ENCODE measurements around the gene CTTNBP2NL. TPM values are rescaled to one million over a fixed set of nuclear protein-coding genes. Genes with fewer than 3 reads are reported as not detected.
A peak's percentile ranks its signal among the peaks of the same experiment; 100 is the strongest.

CTTNBP2NL gene
- total RNA-seq, 2 experiments from 2014 or later, result 0.84 to 1.2 TPM

DNA sequence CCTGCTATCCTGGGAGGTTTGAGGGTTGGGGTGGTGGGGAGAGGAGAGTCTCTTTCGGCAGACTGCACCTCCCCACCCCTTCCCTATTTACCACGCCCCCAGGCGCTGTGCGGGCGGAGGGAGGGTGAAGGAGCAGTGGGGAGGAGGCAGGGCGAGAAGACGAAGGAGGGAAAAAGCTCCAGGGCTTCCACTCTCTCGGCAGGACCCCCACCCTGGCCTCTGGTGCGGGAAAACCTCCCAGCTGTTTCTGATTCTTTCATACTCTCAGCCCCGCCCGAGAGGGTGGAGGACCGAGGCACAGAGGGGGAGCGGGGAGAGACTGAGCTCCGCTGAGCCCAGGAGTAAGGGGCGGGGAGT is 111.9 kb downstream of the CTTNBP2NL start:
- POLR2A ChIA-PET, result interaction anchor here (0.7 kb wide), 1 partner anchor 456 kb away, joined by 3 read pairs; no protein-coding TSS in a partner anchor
- Mint-ChIP-seq H3K36me3 (ENCODE audit: low read depth) (no peaks in the 10 kb centered on the region), H3K4me3 (peak overlapping the region; percentile 68), H3K27me3 (peaks cover 59% of the 10 kb centered on the region), H3K27ac (no peak overlapping the region), H3K9me3 (no peaks in the 10 kb centered on the region), H3K4me1 (peaks cover 5% of the 10 kb centered on the region)
- DNase-seq, result peak; percentile 23
- CTCF ChIA-PET, result no interaction called here

DNA sequence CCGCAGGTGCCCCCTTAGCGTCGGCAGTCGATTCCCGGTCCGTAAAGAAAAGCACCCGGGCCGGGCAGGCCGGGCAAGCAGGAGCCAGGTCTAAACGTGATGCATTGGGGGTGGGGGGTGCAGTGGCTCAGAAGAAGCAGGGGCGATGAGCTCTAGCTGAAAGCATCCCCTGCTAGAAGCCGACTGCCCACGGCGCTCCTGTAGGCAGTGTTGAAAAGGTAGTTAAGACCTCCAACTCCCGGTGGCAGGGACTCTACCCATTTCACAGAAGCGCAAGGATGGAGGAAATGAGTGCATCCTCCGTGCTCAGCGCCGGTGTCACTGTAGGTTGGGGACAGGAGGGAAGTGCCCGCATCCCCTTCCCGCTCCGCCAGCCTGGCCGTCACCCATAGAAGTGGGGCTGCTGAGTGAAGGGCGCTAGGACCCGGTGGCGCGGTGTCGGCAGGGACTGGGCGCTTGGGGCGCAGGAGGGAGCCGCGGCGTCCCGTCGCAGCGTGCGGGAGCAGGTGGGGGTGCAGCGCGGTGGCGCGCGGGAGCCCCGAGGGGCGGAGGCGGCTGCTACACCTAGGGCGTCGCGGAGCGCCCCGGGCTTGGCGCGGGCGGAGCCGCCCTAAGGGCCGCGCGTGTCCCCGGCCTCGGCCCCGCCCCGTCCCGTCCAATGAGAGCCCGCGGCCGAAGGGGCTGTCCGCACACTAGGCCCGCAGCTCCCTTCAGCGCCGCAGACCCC is 112.4 kb downstream of the CTTNBP2NL start, which contains the start of gene WNT2B:
Gene WNT2B, plus strand, starts transcription at position 688 of the 727 bp plus-strand sequence. CDS start 298 bp downstream, outside the sequence.
- peak; percentile 49 for DNase-seq
- Mint-ChIP-seq H3K9me3 (no peaks in the 10 kb centered on the region), H3K27ac (no peak within 1 kb of the TSS), H3K4me3 (peak within 1 kb of the TSS; percentile 68), H3K4me1 (peaks cover 5% of the 10 kb centered on the region), H3K27me3 (peaks cover 53% of the 10 kb centered on the region), H3K36me3 (ENCODE audit: low read depth) (no peaks in the 10 kb centered on the region)
- ChIA-PET POLR2A (interaction anchor here (0.7 kb wide), 1 partner anchor 457 kb away, joined by 3 read pairs; no protein-coding TSS in a partner anchor), CTCF (no interaction called here)

DNA sequence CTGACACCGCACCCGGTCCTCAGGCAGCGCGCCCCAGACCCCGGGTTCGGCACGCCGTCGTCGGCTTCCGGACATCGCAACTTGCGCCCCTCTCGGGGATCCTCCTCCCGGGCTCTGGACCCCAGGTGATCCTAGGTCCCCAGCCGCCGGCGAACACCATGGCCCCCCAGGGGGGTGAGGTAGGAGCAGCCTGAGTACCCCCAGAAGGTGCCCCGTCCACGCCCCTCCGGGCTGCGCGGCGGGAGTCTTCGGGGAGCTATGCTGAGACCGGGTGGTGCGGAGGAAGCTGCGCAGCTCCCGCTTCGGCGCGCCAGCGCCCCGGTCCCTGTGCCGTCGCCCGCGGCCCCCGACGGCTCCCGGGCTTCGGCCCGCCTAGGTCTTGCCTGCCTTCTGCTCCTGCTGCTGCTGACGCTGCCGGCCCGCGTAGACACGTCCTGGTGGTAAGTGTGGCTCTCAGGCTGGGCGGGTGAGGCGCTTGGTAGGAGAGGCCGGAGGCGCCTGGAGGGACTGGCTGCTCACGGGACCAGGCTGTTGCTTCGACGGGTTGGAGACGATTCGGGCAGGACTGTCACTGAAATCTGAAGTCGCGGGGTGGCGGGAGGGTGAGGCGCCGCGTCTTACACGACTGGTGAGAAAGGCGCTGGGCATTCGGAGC is 113.1 kb downstream of the CTTNBP2NL start:
- ChIA-PET CTCF (no interaction called here), POLR2A (no interaction called here)
- Mint-ChIP-seq H3K27ac (no peak overlapping the region), H3K36me3 (ENCODE audit: low read depth) (no peaks in the 10 kb centered on the region), H3K9me3 (no peaks in the 10 kb centered on the region), H3K27me3 (peaks cover 48% of the 10 kb centered on the region), H3K4me1 (peaks cover 5% of the 10 kb centered on the region), H3K4me3 (peak overlapping the region; percentile 48)
- no peak for DNase-seq

DNA sequence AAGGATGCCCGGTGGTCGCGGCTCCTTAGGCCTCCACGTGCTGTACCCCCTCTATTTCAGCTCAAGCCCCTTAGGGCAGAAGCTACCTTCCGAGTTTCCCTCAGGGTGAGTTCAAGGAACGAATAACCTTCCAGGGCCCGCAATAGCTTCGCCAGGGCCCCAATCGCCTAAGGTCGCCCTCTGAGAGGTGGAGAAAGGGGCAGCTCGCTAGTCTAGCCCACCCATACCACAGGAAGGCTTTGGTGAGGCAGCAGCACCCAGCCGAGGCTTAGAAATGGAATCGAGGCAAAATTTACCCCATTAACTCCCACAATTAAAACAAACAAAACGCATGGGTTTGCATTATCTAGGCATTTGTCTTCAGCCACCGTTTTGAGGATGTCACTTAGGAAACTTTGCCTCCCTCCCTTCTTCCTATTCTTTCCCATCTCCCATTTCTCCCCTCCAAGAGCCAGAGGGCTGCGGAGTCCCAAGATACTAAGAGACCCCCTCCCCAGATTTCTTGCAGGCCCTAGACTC is 113.7 kb downstream of the CTTNBP2NL start:
- H3K4me3 Mint-ChIP-seq, result peak overlapping the region; percentile 48
- no peak overlapping the region for H3K27ac Mint-ChIP-seq
- DNase-seq, result no peak
- POLR2A ChIA-PET, result no interaction called here
- CTCF ChIA-PET, result interaction anchor here (0.7 kb wide), 1 partner anchor 346 kb away, joined by 3 read pairs; no protein-coding TSS in a partner anchor
- peaks cover 42% of the 10 kb centered on the region for H3K27me3 Mint-ChIP-seq
- H3K4me1 Mint-ChIP-seq, result peaks cover 5% of the 10 kb centered on the region
- H3K9me3 Mint-ChIP-seq, result no peaks in the 10 kb centered on the region
- no peaks in the 10 kb centered on the region for H3K36me3 Mint-ChIP-seq (ENCODE audit: low read depth)

DNA sequence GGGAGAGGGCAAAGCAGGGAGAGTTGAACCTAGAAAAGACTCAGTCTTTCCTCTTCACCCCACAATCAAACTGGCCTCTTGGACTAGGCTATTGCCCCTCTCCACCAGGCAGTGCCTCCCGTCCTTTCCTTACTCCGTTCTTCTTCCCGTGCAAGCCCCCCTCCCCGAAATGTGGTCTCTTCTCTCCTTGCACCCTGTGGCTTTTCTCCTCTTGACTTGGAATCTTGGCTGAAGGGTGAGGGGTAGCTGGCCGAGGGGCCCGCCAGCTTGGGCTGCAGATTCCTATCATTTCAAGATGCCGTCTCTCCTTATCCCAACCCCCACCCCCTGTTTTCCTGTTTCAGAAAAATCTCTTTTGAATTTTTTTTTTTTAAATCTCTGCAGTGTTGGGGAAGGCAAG is 114.3 kb downstream of the CTTNBP2NL start:
- ChIA-PET CTCF (interaction anchor here (0.7 to 1.2 kb wide), 2 partner anchors 32 to 345 kb away, joined by 3 read pairs; no protein-coding TSS in a partner anchor), POLR2A (no interaction called here)
- no peak for DNase-seq
- H3K36me3 Mint-ChIP-seq (ENCODE audit: low read depth), result no peaks in the 10 kb centered on the region
- peaks cover 37% of the 10 kb centered on the region for H3K27me3 Mint-ChIP-seq
- H3K9me3 Mint-ChIP-seq, result no peaks in the 10 kb centered on the region
- H3K4me1 Mint-ChIP-seq, result peaks cover 5% of the 10 kb centered on the region
- no peak overlapping the region for H3K27ac Mint-ChIP-seq
- H3K4me3 Mint-ChIP-seq, result no peak overlapping the region

Small RNAs within 50 kb of the gene (microRNA-seq; reads per million reads assigned to microRNA genes)
- not detected for gene MIR4256 (ENCODE audit: borderline microRNAs expressed, borderline replicate concordance)

Other genes with a start within 250 kb of the CTTNBP2NL start
- not detected for gene WNT2B, start 112.8 kb downstream of the CTTNBP2NL start, total RNA-seq
- gene ST7L, start 222.9 kb downstream of the CTTNBP2NL start, total RNA-seq, result 10 to 100 TPM; 13.8 to 18.5 TPM
- 100 to 1,000 TPM; 254 to 303 TPM for gene CAPZA1, start 223.6 kb downstream of the CTTNBP2NL start, total RNA-seq